IMR-90 (cell line): Measurements from ENCODE around the gene PPP1R3F. TPM values are rescaled to one million over a fixed set of nuclear protein-coding genes. Genes with fewer than 3 reads are reported as not detected.

Experiments used
- ATAC-seq: fragments of 200-7000 bp; cut with Tn5 transposase; 2 replicates; pipeline ENCODE4 v1.9.1; 2020; ENCODE audit warnings: low read depth, mild to moderate bottlenecking, moderate library complexity
- BruUV-seq: library from RNA; stranded (reverse); fragments of 400-500 nt; replicated peaks from 2 replicates; lab custom pipeline; 2021; lab: Mats Ljungman, UMichigan
- CTCF ChIA-PET: fragments of 300-600 bp; formaldehyde crosslinking; extraction: SDS; loops from one replicate; lab custom pipeline; 2021; ENCODE audit warnings: antibody characterized with exemption; lab: Yijun Ruan, JAX
- POLR2A ChIA-PET: fragments of 300-600 bp; sonication (Branson Sonifier 250); formaldehyde crosslinking; loops from one replicate; lab custom pipeline; 2022; ENCODE audit warnings: antibody characterized with exemption; ENCODE audit not compliant: unreplicated experiment; lab: Charles Lee
- DNase-seq: peaks from one replicate; pipeline ENCODE4 v3.0.0; 2013
- H2AFZ ChIP-seq: replicated peaks from 2 replicates; pipeline ENCODE3; 2013; ENCODE audit warnings: low read length, mild to moderate bottlenecking; ENCODE audit not compliant: poor library complexity
- H2AK5ac ChIP-seq: 2 replicates; pipeline ENCODE4 v1.6.1; 2013; ENCODE audit warnings: low read depth, low read length, inconsistent platforms
- H2AK9ac ChIP-seq: replicated peaks from 2 replicates; pipeline ENCODE3; 2013; ENCODE audit warnings: mild to moderate bottlenecking, low read depth, low read length, moderate library complexity; ENCODE audit not compliant: poor library complexity
- H2BK120ac ChIP-seq: 2 replicates; pipeline ENCODE4 v1.6.1; 2013; ENCODE audit warnings: low read depth, low read length, inconsistent platforms
- H2BK15ac ChIP-seq: 3 replicates; pipeline ENCODE4 v1.6.1; 2013; ENCODE audit warnings: low read depth, low read length, inconsistent platforms
- H2BK20ac ChIP-seq: 2 replicates; pipeline ENCODE4 v1.6.1; 2013; ENCODE audit warnings: low read depth, mild to moderate bottlenecking, inconsistent platforms, low read length, moderate library complexity
- H2BK5ac ChIP-seq: 2 replicates; pipeline ENCODE4 v1.6.1; 2013; ENCODE audit warnings: mild to moderate bottlenecking, low read depth, low read length, inconsistent platforms; ENCODE audit not compliant: poor library complexity, severe bottlenecking
- H3K14ac ChIP-seq: replicated peaks from 2 replicates; pipeline ENCODE4 v1.6.1; 2013; ENCODE audit warnings: low read depth, low read length, inconsistent platforms
- H3K18ac ChIP-seq: 2 replicates; pipeline ENCODE4 v1.6.1; 2013; ENCODE audit warnings: low read depth, low read length, control low read depth
- H3K23ac ChIP-seq: 2 replicates; pipeline ENCODE4 v1.6.1; 2013; ENCODE audit warnings: low read depth, low read length, inconsistent platforms
- H3K27ac ChIP-seq: 2 replicates; pipeline ENCODE4 v1.5.1; 2013; ENCODE audit warnings: mild to moderate bottlenecking, control low read depth, low read length; ENCODE audit not compliant: insufficient read depth
- H3K27me3 ChIP-seq: 2 replicates; pipeline ENCODE4 v1.6.1; 2013; ENCODE audit warnings: low read length; ENCODE audit not compliant: control insufficient read depth, insufficient read depth
- H3K36me3 ChIP-seq: 2 replicates; pipeline ENCODE4 v1.6.1; 2013; ENCODE audit warnings: low read length, mixed read lengths; ENCODE audit not compliant: control insufficient read depth, insufficient read depth
- H3K4ac ChIP-seq: 2 replicates; pipeline ENCODE4 v1.6.1; 2013; ENCODE audit warnings: low read depth, low read length, inconsistent platforms
- H3K4me1 ChIP-seq: 2 replicates; pipeline ENCODE4 v1.6.1; 2013; ENCODE audit warnings: low read length, mixed read lengths; ENCODE audit not compliant: control insufficient read depth, insufficient read depth
- H3K4me2 ChIP-seq: 2 replicates; pipeline ENCODE4 v1.6.1; 2013; ENCODE audit warnings: low read depth, mild to moderate bottlenecking, control low read depth, low read length, moderate library complexity
- H3K4me3 ChIP-seq: 2 replicates; pipeline ENCODE4 v1.5.1; 2013; ENCODE audit warnings: low read depth, mild to moderate bottlenecking, control low read depth, low read length, moderate library complexity; ENCODE audit not compliant: insufficient read depth
- H3K56ac ChIP-seq: 2 replicates; pipeline ENCODE4 v1.6.1; 2013; ENCODE audit warnings: low read length, inconsistent platforms; ENCODE audit not compliant: insufficient read depth; ENCODE audit errors: extremely low read depth
- H3K79me1 ChIP-seq, 2 experiments: 2 replicates each; pipeline ENCODE4 v1.6.1; 2013; ENCODE audit warnings: low read length in 2 of 2, inconsistent platforms in 1 of 2, low read depth in 1 of 2
- H3K9ac ChIP-seq: 2 replicates; pipeline ENCODE4 v1.6.1; 2013; ENCODE audit warnings: low read depth, low read length, control low read depth
- H3K9me1 ChIP-seq: 2 replicates; pipeline ENCODE4 v1.6.1; 2013; ENCODE audit warnings: low read length, inconsistent platforms; ENCODE audit not compliant: insufficient read depth
- H3K9me3 ChIP-seq: 2 replicates; pipeline ENCODE4 v1.6.1; 2013; ENCODE audit warnings: low read length; ENCODE audit not compliant: control insufficient read depth, insufficient read depth
- H4K20me1 ChIP-seq: 2 replicates; pipeline ENCODE4 v1.6.1; 2013; ENCODE audit warnings: low read length, inconsistent platforms; ENCODE audit not compliant: insufficient read depth
- H4K5ac ChIP-seq: 2 replicates; pipeline ENCODE4 v1.6.1; 2013; ENCODE audit warnings: mild to moderate bottlenecking, low read depth, low read length, control low read depth
- H4K8ac ChIP-seq, 2 experiments: 2 replicates each; pipeline ENCODE4 v1.6.1; 2013; ENCODE audit warnings: low read depth in 2 of 2, low read length in 2 of 2, control low read depth in 1 of 2, inconsistent platforms in 1 of 2
- H4K91ac ChIP-seq: 2 replicates; pipeline ENCODE4 v1.6.1; 2013; ENCODE audit warnings: low read depth, low read length, inconsistent platforms; ENCODE audit not compliant: insufficient read depth
- CEBPB ChIP-seq: IDR thresholded peaks from 2 replicates; pipeline ENCODE4 v1.6.1; 2012; ENCODE audit warnings: low read depth, low read length, improper control_type of control experiment
- CTCF ChIP-seq: conservative IDR thresholded peaks from 2 replicates; pipeline ENCODE4 v1.5.1; 2012; ENCODE audit warnings: mild to moderate bottlenecking, low read depth, low read length, improper control_type of control experiment
- MAFK ChIP-seq: IDR thresholded peaks from 2 replicates; pipeline ENCODE4 v1.6.1; 2012; ENCODE audit warnings: low read depth, low read length, improper control_type of control experiment
- MAZ ChIP-seq: IDR thresholded peaks from 2 replicates; pipeline ENCODE4 v1.6.1; 2012; ENCODE audit warnings: low read depth, mild to moderate bottlenecking, low read length, improper control_type of control experiment, moderate library complexity, borderline replicate concordance
- RCOR1 ChIP-seq: IDR thresholded peaks from 2 replicates; pipeline ENCODE4 v1.6.1; 2012; ENCODE audit warnings: mild to moderate bottlenecking, low read length, improper control_type of control experiment; ENCODE audit not compliant: insufficient replicate concordance
- RFX5 ChIP-seq: IDR thresholded peaks from 2 replicates; pipeline ENCODE4 v1.8.0; 2012; ENCODE audit warnings: low read depth, mild to moderate bottlenecking, low read length, moderate library complexity
- WGBS, 2 experiments: methylation state at CpG; one replicate each; pipeline versions ENCODE4 v1.1.5 to v1.1.7; 2013; ENCODE audit warnings: missing lambda C conversion rate in 2 of 2; ENCODE audit not compliant: insufficient read length in 1 of 2; ENCODE audit errors: extremely low coverage in 2 of 2; 5-methylcytosine and 5-hydroxymethylcytosine counted together
- dilution Hi-C: fragments of 300-500 bp; cut with HindIII; formaldehyde crosslinking; loops from one replicate; pipeline ENCODE4 v1.14.3; 2018; ENCODE audit warnings: low sequenced_read_pairs; ENCODE audit not compliant: unreplicated experiment
- in situ Hi-C: fragments of 300-500 bp; cut with MboI; formaldehyde crosslinking; loops from 3 replicates; pipeline ENCODE4 v1.14.3; 2019; ENCODE audit warnings: low sequenced_read_pairs, inconsistent platforms, mixed read lengths
- intact Hi-C: fragments of 100-400 bp; cut with micrococcal nuclease; formaldehyde crosslinking; loops from 2 replicates; pipeline ENCODE4 v1.10.0; 2022
- polyA plus RNA-seq, 3 experiments: library from polyadenylated mRNA; depleted of rRNA; stranded (reverse); fragments of >200 nt; gene quantifications; 2 replicates each; pipeline ENCODE4 v1.2.3, GENCODE V29; 2012; ENCODE audit warnings: low replicate concordance in 1 of 3
- total RNA-seq: library from RNA; depleted of rRNA; stranded (reverse); fragments of >200 nt; gene quantifications from 2 replicates; pipeline ENCODE4 v1.2.3, GENCODE V29; 2012

PPP1R3F gene
- total and polyA plus RNA-seq, 2 of the 4 experiments (the other 2 are of a cell fraction), result 0.72 to 1.7 TPM

GRCh38 chrX:49256268-49256995 is 13.2 kb upstream of the PPP1R3F start:
- Histone ChIP-seq H2AK5ac (no peak overlapping the region), H2BK5ac (no peak overlapping the region), H3K56ac (no peak overlapping the region), H3K27me3 (peaks cover 1% of the 10 kb centered on the region; the same call in 1 of the 2 replicates), H3K18ac (no peak overlapping the region), H2BK20ac (no peak overlapping the region), H3K79me1 (no peaks in the 10 kb centered on the region), H4K20me1 (no peaks in the 10 kb centered on the region), H4K8ac (no peak overlapping the region), H2BK15ac (no peak overlapping the region), H2AK9ac (no peak overlapping the region), H3K4ac (no peak overlapping the region), H3K9me1 (no peaks in the 10 kb centered on the region), H3K9me3 (peaks cover 1% of the 10 kb centered on the region; the same call in 1 of the 2 replicates), H2AFZ (no peak overlapping the region), H3K14ac (no peak overlapping the region), H2BK120ac (no peak overlapping the region), H4K91ac (no peak overlapping the region), H4K5ac (no peak overlapping the region), H3K36me3 (no peaks in the 10 kb centered on the region), H3K4me3 (no peak overlapping the region), H3K27ac (no peak overlapping the region), H3K9ac (no peak overlapping the region), H3K23ac (no peak overlapping the region), H3K4me1 (no peaks in the 10 kb centered on the region), H3K4me2 (no peak overlapping the region)
- intact Hi-C loops (no loop called here), in situ Hi-C loops (no loop called here), dilution Hi-C loops (no loop called here)
- WGBS, 2 experiments, result 80% methylated on average over 1 of the region's 9 CpGs; no CpG with 5 or more reads in 1 of the 2 experiments
- ChIA-PET CTCF (no interaction called here), POLR2A (no interaction called here)
- TF ChIP-seq RFX5 (no peak), CEBPB (no peak), MAZ (no peak), RCOR1 (no peak), MAFK (no peak), CTCF (no peak)
- no TSS peak for BruUV-seq
- DNase-seq, result no peak
- no peak for ATAC-seq
